ENCODE results near the gene DOP1B.

DOP1B gene

DNA sequence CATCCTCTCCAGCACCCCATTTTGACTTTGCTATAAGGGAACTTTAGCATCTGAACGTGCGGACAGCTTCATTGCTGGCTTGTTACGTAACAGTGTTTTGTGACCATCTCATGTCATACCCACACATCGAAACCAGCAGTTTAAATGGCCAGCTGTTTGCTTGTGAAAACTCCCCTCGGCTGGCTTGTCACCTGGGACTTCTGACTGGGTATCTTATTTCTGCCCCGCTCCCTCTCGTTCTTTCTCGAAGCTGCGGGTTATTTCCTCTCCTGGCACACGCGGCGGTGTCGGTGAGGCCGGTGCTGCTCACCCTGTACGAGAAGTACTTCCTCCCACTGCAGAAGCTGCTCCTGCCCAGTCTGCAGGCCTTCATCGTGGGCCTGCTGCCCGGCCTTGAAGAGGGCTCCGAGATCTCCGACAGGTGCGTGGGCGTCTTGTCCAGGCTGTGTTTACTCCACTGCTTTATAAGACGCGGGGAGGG lies 43.5 kb downstream of the DOP1B start:
- TF ChIP-seq, protein P1, sequence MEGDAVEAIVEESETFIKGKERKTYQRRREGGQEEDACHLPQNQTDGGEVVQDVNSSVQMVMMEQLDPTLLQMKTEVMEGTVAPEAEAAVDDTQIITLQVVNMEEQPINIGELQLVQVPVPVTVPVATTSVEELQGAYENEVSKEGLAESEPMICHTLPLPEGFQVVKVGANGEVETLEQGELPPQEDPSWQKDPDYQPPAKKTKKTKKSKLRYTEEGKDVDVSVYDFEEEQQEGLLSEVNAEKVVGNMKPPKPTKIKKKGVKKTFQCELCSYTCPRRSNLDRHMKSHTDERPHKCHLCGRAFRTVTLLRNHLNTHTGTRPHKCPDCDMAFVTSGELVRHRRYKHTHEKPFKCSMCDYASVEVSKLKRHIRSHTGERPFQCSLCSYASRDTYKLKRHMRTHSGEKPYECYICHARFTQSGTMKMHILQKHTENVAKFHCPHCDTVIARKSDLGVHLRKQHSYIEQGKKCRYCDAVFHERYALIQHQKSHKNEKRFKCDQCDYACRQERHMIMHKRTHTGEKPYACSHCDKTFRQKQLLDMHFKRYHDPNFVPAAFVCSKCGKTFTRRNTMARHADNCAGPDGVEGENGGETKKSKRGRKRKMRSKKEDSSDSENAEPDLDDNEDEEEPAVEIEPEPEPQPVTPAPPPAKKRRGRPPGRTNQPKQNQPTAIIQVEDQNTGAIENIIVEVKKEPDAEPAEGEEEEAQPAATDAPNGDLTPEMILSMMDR (IDR thresholded peaks at IDR 0.05; ENCODE audit: low read depth, low read length, missing control alignments): no peak
- no peak for DNase-seq (ENCODE audit: extremely low read depth, low read depth)

GRCh38 chr21:36202726-36203602 lies 46.3 kb downstream of the DOP1B start:
- DNase-seq (ENCODE audit: extremely low read depth, low read depth): no peak
- TF ChIP-seq, protein P1 (IDR thresholded peaks at IDR 0.05; ENCODE audit: low read depth, low read length, missing control alignments): no peak
- no peak overlapping the region for H3K4me3 ChIP-seq (replicated peaks; ENCODE audit: low read depth, low read length)

More for the DNA sequence above, 43.5 kb downstream of the DOP1B start:
- no peak overlapping the region for H3K4me3 ChIP-seq (replicated peaks; ENCODE audit: low read depth, low read length)

DNA sequence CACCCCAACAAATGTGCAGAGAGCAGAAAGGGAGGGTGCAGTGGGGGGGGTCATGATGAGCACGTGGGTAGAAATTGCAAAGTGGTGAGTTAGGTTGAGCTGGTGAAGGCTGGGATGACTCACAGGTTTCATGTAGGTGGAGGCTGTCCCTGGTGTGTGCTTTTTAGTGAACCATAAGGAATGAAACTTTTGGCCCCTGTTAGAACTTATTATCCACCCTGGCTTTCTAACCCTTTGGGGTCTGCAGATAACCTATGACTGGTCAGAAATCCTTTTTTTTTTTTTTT lies 46.9 kb downstream of the DOP1B start:
- no peak overlapping the region for H3K4me3 ChIP-seq (replicated peaks; ENCODE audit: low read depth, low read length)
- TF ChIP-seq, protein P1 (IDR thresholded peaks at IDR 0.05; ENCODE audit: low read depth, low read length, missing control alignments): no peak
- peak; percentile 60 for DNase-seq (ENCODE audit: extremely low read depth, low read depth)

DNA sequence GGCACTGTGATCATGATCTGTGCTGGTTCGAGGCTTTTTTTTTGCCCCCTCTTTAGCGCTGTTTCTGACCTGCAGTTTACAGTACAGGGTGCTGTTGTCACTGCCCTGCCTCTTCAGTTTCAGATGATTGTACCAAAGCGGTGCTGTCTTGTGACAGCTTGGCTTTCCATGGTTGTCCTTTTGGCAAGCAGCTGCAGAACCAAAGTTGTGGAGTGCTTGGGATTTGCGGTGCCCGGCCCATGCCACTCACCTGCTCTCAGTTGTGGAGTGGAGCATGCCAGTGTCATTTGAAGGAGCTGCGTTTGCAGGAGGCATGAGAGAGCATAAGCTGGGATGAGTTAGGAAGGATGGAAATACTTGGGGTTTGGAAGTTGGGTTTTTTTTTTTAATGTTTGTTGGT lies 48.4 kb downstream of the DOP1B start:
- no peak overlapping the region for H3K4me3 ChIP-seq (replicated peaks; ENCODE audit: low read depth, low read length)
- TF ChIP-seq, protein P1 (IDR thresholded peaks at IDR 0.05; ENCODE audit: low read depth, low read length, missing control alignments): no peak
- DNase-seq (ENCODE audit: extremely low read depth, low read depth): no peak

- no peak for DNase-seq (ENCODE audit: extremely low read depth, low read depth)
- no peak overlapping the region for H3K4me3 ChIP-seq (replicated peaks; ENCODE audit: low read depth, low read length)
- TF ChIP-seq, protein P1 (IDR thresholded peaks at IDR 0.05; ENCODE audit: low read depth, low read length, missing control alignments): no peak
Measured at GRCh38 chr21:36205962-36206361, 49.3 kb downstream of the DOP1B start.
